CD14-positive monocyte (primary cell): Measurements from ENCODE around the gene HDAC4. TPM values are rescaled to one million over a fixed set of nuclear protein-coding genes. Genes with fewer than 3 reads are reported as not detected.

Experiments
- DNase-seq, 3 donors: peaks; one replicate each; pipeline ENCODE4 v3.0.0-alpha.2; 2011 to 2022
- H2AFZ ChIP-seq: 2 replicates; pipeline ENCODE4 v1.6.0; 2012; ENCODE audit warnings: mild to moderate bottlenecking, low read depth, low read length, inconsistent platforms; ENCODE audit not compliant: insufficient read depth, poor library complexity, severe bottlenecking
- H3K27ac ChIP-seq, 2 donors: 1 replicate in 1 of 2; 2 replicates in 1 of 2; pipeline ENCODE4 v1.5.1; 2012 to 2013; ENCODE audit warnings: low read length in 2 of 2, control low read depth in 1 of 2, inconsistent platforms in 1 of 2, low read depth in 1 of 2, mild to moderate bottlenecking in 1 of 2
- H3K27me3 ChIP-seq, 2 donors: one replicate each; pipeline versions ENCODE4 v1.6.0 to v1.6.1; 2011 to 2013; ENCODE audit warnings: low read length in 2 of 2; ENCODE audit not compliant: control insufficient read depth in 2 of 2, insufficient read depth in 2 of 2
- H3K36me3 ChIP-seq, 2 donors: replicated peaks in 1 of 2; 1 replicate in 1 of 2; 2 replicates in 1 of 2; pipeline versions ENCODE4 v1.5.1 to v1.6.1; 2012 to 2013; ENCODE audit warnings: low read length in 2 of 2, control low read depth in 1 of 2, inconsistent platforms in 1 of 2, mild to moderate bottlenecking in 1 of 2; ENCODE audit not compliant: insufficient read depth in 2 of 2, control insufficient read depth in 1 of 2
- H3K4me1 ChIP-seq, 2 donors: 1 replicate in 1 of 2; 2 replicates in 1 of 2; pipeline versions ENCODE4 v1.5.1 to v1.6.1; 2012 to 2013; ENCODE audit warnings: low read length in 2 of 2, control low read depth in 1 of 2, inconsistent platforms in 1 of 2, mild to moderate bottlenecking in 1 of 2, moderate library complexity in 1 of 2; ENCODE audit not compliant: insufficient read depth in 2 of 2, control insufficient read depth in 1 of 2
- H3K4me2 ChIP-seq: replicated peaks from 2 replicates; pipeline ENCODE3; 2012; ENCODE audit warnings: low read length, moderate library complexity, mild to moderate bottlenecking; ENCODE audit not compliant: poor library complexity, severe bottlenecking; ENCODE audit errors: extremely low read depth
- H3K4me3 ChIP-seq, 3 experiments: fragments of 200-600 bp in 1 of 3; sonication (generic) in 1 of 3; replicated peaks in 1 of 3; 1 replicate in 2 of 3; 2 replicates in 1 of 3; pipeline ENCODE4 v1.5.1; 2011 to 2013; ENCODE audit warnings: low read length in 3 of 3, mild to moderate bottlenecking in 3 of 3, control low read depth in 2 of 3, low read depth in 2 of 3, inconsistent platforms in 1 of 3, moderate library complexity in 1 of 3
- H3K79me2 ChIP-seq: 2 replicates; pipeline ENCODE4 v1.6.0; 2012; ENCODE audit warnings: mild to moderate bottlenecking, control low read depth, inconsistent platforms, low read length, moderate library complexity; ENCODE audit not compliant: insufficient read depth
- H3K9ac ChIP-seq: 2 replicates; pipeline ENCODE4 v1.6.0; 2017; ENCODE audit warnings: low read length, mild to moderate bottlenecking; ENCODE audit not compliant: insufficient read depth, poor library complexity, severe bottlenecking
- H3K9me3 ChIP-seq, 2 donors: replicated peaks in 1 of 2; 1 replicate in 1 of 2; 2 replicates in 1 of 2; pipeline versions ENCODE4 v1.5.1 to v1.6.1; 2012 to 2013; ENCODE audit warnings: low read length in 2 of 2, control low read depth in 1 of 2; ENCODE audit not compliant: control insufficient read depth in 1 of 2, insufficient read depth in 1 of 2
- H4K20me1 ChIP-seq: 2 replicates; pipeline ENCODE4 v1.6.0; 2012; ENCODE audit warnings: mild to moderate bottlenecking, low read length, control low read depth, moderate library complexity; ENCODE audit not compliant: insufficient read depth
- H3K27ac Mint-ChIP-seq, 7 donors: one replicate each; pipeline ENCODE4 v1.8.0; 2020; ENCODE audit warnings: mild to moderate bottlenecking in 7 of 7, mixed read lengths in 7 of 7, moderate library complexity in 6 of 7, inconsistent platforms in 2 of 7
- H3K27me3 Mint-ChIP-seq, 3 donors: one replicate each; pipeline ENCODE4 v1.8.0; 2021 to 2022; ENCODE audit warnings: low read depth in 3 of 3, mild to moderate bottlenecking in 3 of 3, mixed read lengths in 3 of 3, moderate library complexity in 3 of 3, inconsistent platforms in 1 of 3
- H3K36me3 Mint-ChIP-seq, 2 donors: one replicate each; pipeline ENCODE4 v1.8.0; 2020; ENCODE audit warnings: mixed read lengths in 2 of 2, inconsistent platforms in 1 of 2, mild to moderate bottlenecking in 1 of 2
- H3K4me1 Mint-ChIP-seq: one replicate; pipeline ENCODE4 v1.8.0; 2020; ENCODE audit warnings: mild to moderate bottlenecking, mixed read lengths
- H3K4me3 Mint-ChIP-seq, 2 donors: one replicate each; pipeline ENCODE4 v1.8.0; 2020; ENCODE audit warnings: mild to moderate bottlenecking in 2 of 2, mixed read lengths in 2 of 2, moderate library complexity in 1 of 2
- H3K9me3 Mint-ChIP-seq, 7 donors: one replicate each; pipeline ENCODE4 v1.8.0; 2020 to 2022; ENCODE audit warnings: mixed read lengths in 7 of 7, mild to moderate bottlenecking in 6 of 7, moderate library complexity in 6 of 7, inconsistent platforms in 2 of 7
- CTCF ChIP-seq: fragments of 200-600 bp; IDR thresholded peaks from one replicate; pipeline ENCODE4 v1.8.0; 2022; ENCODE audit warnings: antibody characterized with exemption, mild to moderate bottlenecking
- WGBS: methylation state at CpG from one replicate; pipeline ENCODE4 v1.1.5; 2013; ENCODE audit warnings: missing lambda C conversion rate; ENCODE audit not compliant: insufficient coverage; 5-methylcytosine and 5-hydroxymethylcytosine counted together
- intact Hi-C, 2 donors: fragments of 100-400 bp; cut with micrococcal nuclease; formaldehyde crosslinking; loops; one replicate each; pipeline versions ENCODE4 v1.15.0 to v1.15.1; 2023
- polyA plus RNA-seq, 3 donors: library from polyadenylated mRNA; depleted of rRNA in 1 of 3; unstranded in 2 of 3; stranded (reverse) in 1 of 3; fragments of 300-500 nt in 2 of 3; fragments of >200 nt in 1 of 3; fragmentation: Illumina TruSeq in 2 of 3; gene quantifications; 1 replicate in 2 of 3; 2 replicates in 1 of 3; pipeline ENCODE4 v1.2.3, GENCODE V29; 2012 to 2021

Gene HDAC4
- polyA plus RNA-seq, 3 donors = 3.3 to 23.0 (median 4.5) TPM

- DNase-seq = no peak
- no peak overlapping the region for H3K9ac ChIP-seq
- no peak overlapping the region for H3K4me3 ChIP-seq
- Mint-ChIP-seq H3K27me3 (peaks cover 0 to 2% (median 0%) of the 10 kb centered on the region in 3 donors), H3K4me3 (no peak overlapping the region), H3K27ac (no peak overlapping the region), H3K36me3 (peaks cover 85 to 91% of the 10 kb centered on the region in 2 donors), H3K4me1 (peaks cover 3% of the 10 kb centered on the region), H3K9me3 (peaks cover 26 to 36% (median 31%) of the 10 kb centered on the region in 7 donors)
- H4K20me1 ChIP-seq = peaks cover 18% of the 10 kb centered on the region
- H3K4me2 ChIP-seq = no peak overlapping the region
- no peaks in the 10 kb centered on the region for H3K4me1 ChIP-seq
- H3K36me3 ChIP-seq = peaks cover 82 to 99% of the 10 kb centered on the region in 2 donors
- TF ChIP-seq CTCF = no peak
- H2AFZ ChIP-seq = no peak overlapping the region
- H3K79me2 ChIP-seq = peaks cover 69% of the 10 kb centered on the region
- no peak overlapping the region for H3K27ac ChIP-seq
- intact Hi-C loops = no loop called here
- peaks cover 14 to 37% of the 10 kb centered on the region in 2 donors for H3K9me3 ChIP-seq
- H3K27me3 ChIP-seq = no peaks in the 10 kb centered on the region
Measured at GRCh38 chr2:239171643-239172042, 229.2 kb downstream of the HDAC4 start.

- Mint-ChIP-seq H3K4me3 (no peak overlapping the region), H3K27me3 (peaks cover 0 to 2% (median 2%) of the 10 kb centered on the region in 3 donors), H3K9me3 (peaks cover 19 to 29% (median 23%) of the 10 kb centered on the region in 7 donors), H3K4me1 (peaks cover 10% of the 10 kb centered on the region), H3K27ac (peak overlapping the region in 2 of 7 donors; percentile 56 to 72), H3K36me3 (peaks cover 81 to 88% of the 10 kb centered on the region in 2 donors)
- Histone ChIP-seq H2AFZ (no peak overlapping the region), H3K36me3 (peaks cover 80 to 99% of the 10 kb centered on the region in 2 donors), H3K9ac (no peak overlapping the region), H3K27ac (peak overlapping the region in 1 of 2 donors; percentile 4), H3K27me3 (no peaks in the 10 kb centered on the region), H4K20me1 (peaks cover 25% of the 10 kb centered on the region), H3K4me2 (no peak overlapping the region), H3K4me3 (no peak overlapping the region), H3K4me1 (no peaks in the 10 kb centered on the region), H3K79me2 (peaks cover 71% of the 10 kb centered on the region), H3K9me3 (peaks cover 6 to 28% of the 10 kb centered on the region in 2 donors)
- TF ChIP-seq CTCF = no peak
- intact Hi-C loops = no loop called here
- WGBS = over 99% methylated on average over 26 of the region's 27 CpGs
- DNase-seq = no peak
Measured at GRCh38 chr2:239169311-239170048, 231.3 kb downstream of the HDAC4 start.
